ENCODE measurements around the gene NGRN.
"Not testable (repeated sequence)": the region's sequence is repeated elsewhere in the genome, so short reads cannot be mapped to it uniquely, and the experiment has no call there.

NGRN gene

DNA sequence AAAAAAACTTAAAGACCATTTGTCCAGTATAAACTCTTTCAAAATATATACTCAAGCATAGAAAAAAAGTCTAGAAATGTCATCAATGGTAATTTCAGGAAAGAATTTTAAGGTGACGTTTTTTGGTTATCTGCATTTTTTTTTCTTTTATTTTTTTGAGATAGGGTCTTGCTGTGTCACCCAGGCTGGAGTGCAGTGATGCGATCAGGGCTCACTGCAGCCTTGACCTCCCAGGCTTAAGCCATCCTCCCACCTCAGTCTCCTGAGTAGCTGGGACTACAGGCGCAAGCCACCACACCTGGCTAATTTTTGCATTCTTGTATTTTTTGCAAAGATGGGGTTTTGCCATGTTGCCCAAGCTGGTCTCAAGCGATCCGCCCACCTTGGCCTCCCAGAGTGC is 15.3 kb downstream of the NGRN start:
- not testable (repeated sequence) for DNase-seq (ENCODE audit: low read depth in 1 of 2, low spot score in 1 of 2)

DNA sequence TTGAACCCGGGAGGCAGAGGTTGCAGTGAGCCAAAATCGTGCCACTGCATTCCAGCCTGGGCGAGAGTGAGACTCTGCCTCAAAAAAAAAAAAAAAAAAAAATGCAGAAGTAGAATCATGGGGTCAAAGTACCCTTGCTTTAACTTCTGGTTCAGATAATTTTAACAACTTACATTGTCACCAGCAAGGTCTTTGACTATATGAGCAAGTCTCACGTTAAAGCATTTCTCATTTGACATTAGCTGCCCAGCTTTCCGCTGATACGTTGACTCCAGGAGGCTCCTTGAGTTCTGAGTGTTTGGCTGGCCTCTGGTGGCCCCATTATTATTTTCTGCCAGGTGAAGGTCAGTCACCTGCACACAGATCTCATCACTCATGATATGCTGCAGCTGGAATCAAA is 16.2 kb downstream of the NGRN start:
- not testable (repeated sequence) for DNase-seq (ENCODE audit: low read depth in 1 of 2, low spot score in 1 of 2)

DNA sequence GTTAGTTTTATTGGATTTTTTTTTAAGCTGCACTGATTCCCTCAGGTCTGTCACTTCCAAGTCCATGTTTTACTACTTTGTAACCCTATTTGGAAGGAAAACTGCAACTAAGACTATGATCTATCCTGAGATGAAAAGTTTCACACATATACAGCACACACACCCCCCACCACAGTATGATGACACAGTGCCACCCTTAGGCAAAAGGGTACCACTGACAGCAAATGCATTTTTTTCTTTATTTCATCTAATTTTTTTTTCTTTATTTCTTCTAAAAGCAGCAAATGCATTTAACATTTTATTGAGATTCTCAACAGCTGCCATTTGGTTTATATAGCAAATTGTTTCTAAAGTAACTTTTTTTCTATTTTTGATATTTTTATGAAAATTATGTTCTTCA is 21.2 kb downstream of the NGRN start:
- DNase-seq (ENCODE audit: low read depth in 1 of 2, low spot score in 1 of 2), result no peak

DNA sequence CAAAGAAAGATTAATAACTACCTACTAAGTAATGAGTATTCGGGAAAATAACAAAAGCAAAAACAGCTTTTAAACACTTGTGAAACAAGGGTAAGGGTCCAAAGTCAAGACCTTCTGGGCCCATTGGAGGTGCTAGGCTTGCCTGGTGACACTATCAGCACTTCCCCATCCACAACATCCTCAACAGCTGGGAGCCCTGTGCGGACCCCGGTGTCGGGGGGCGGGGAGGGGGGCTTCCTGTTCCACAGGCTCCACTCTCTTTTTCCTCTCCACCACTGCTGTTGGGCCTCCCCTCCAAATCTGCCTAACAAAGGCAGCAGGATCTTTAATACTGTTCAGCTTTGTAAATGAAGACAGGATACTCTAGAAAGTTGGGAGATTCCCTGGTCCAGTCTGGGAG is 21.6 kb downstream of the NGRN start:
- DNase-seq (ENCODE audit: low read depth in 1 of 2, low spot score in 1 of 2), result no peak

DNA sequence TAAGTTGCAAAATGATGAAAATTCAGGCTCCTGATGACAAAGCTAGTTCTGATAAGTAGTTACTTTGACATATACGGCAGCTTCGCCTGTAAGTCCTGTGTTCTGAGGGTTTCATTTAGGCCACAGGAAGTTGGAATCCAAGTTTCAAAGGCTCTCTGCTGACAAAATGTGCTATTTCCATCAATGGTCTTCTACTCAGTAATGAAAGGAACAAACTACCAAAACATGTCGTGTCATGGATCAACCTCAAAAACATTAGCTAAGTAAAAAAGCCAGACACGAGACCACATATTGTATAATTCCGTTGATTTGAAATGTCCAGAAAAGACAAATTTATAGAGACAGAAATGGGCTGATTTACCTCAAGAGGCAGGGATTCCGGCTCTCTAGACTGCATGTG is 22.5 kb downstream of the NGRN start:
- DNase-seq (ENCODE audit: low read depth in 1 of 2, low spot score in 1 of 2), result no peak

DNA sequence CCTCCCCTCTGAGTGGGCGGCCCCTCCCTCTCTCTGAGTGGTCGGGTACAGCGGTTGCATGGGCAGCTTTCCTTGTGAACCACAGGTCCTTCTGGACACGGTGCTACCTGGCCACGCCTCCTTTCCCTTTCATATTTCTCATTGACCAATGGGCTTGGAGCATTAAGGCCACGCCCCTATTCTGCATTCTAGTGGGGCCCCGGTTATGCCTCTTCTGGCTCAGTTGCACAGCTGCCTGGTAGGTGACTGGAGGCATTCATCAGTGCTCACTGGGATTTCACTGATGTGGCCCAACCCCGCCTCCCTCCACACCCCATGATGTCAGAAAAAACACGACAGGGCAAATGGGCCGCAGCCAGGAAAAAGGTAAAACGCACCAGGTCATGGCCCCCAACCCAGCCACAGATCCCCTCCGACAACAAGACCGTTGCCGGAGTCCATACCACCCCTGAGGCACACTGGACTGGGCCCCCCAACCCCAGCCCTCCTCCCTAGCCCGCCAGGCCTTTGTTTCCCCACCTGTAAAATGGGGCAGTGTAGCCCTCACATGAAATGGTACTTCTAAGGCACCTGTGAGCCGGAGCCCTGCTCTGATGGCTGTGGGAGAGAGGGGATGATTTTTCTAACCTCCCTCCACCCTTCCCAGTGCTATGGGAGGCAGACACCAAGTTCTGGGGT is 26.3 kb downstream of the NGRN start:
- no peak for DNase-seq (ENCODE audit: low read depth in 1 of 2, low spot score in 1 of 2)

DNA sequence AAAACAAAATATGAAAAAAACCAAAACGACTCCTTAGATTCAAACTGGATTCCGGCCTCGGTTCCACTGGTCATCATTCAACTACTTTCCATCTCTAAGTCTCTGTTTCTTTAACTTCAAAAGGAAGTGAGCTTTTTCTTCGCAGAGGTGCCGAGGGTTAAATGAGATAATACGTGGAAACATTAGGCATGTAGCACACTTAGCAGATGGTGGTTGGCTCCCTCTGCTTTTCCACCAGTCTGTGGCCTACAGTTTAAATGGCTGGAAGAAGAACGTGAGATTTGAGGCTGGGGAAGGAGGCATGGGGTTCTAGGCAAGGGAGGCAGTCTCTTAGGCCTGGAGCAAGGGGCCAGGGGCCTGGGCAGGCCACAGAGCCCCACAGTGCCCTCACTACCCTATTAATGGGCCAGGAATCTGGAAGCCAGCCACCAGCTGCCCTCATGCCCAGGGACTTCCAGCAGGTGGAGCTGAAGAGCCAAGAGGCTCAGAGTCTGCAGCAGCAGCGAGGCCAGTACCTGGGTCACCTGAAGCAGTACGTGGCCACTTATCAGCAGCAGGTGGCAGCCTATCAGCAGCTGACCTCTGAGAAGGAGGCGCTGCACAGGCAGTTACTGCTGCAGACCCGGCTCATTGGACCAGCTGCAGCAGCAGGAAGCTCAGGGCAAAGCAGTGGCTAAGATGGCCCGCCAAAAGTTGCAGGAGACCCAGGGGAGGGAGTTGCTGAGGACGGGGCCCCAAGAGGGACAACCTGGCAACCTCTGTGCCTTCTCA is 27.8 kb downstream of the NGRN start:
- peak; percentile 42 to 55 for DNase-seq (ENCODE audit: low read depth in 1 of 2, low spot score in 1 of 2)

DNA sequence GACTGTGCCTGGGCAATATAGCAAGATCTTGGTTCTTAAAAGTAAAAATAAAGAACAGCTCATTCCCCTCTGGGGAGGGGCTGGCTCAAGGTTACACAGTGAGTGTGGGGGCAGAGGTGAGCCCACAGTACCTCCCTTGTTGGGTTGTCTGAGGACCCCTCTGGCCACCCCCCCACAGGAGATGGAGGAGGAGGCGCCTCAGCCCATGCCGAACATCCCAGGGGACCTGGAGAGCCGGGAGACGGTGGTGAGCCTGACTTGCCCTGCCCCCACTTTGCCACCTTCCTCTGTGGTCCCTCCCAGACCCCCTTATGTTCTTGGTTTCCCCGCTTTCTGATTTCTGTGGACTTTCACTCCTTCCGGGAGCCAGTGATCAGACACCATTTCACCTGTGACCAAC is 28.7 kb downstream of the NGRN start:
- no peak for DNase-seq (ENCODE audit: low read depth in 1 of 2, low spot score in 1 of 2)

DNA sequence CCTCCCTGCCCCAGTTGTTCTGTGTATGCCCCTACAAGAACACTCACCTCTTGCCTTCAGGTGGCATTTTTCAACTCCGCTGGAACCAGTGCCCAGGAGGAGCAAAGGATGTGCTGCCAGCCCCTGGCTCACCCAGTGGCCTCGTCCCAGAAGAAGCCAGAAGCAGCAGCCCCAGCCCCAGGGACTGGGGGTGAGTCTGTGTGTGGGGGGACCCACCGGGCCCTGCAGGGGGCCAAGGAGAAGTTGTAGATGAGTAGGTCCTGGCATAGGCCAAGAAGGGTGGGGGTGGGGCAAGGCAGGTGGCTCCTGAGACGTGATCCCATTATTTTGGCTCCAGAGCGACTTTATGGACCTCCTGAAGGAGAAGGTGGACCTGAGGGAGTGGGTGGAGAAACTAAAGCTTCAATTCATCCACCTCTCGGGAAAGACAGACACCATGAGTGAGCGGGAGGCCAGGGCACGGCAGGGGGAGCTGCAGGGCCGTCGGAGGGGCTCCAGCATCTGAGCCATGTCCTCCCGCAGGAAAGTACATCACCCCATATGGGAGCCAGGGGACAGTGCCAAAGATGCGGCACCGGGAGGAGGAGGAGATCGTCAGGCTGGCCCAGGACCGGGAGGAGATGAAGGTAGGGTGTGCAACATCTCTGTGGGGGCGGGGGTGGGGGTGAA is 29.3 kb downstream of the NGRN start:
- no peak for DNase-seq (ENCODE audit: low read depth in 1 of 2, low spot score in 1 of 2)

DNA sequence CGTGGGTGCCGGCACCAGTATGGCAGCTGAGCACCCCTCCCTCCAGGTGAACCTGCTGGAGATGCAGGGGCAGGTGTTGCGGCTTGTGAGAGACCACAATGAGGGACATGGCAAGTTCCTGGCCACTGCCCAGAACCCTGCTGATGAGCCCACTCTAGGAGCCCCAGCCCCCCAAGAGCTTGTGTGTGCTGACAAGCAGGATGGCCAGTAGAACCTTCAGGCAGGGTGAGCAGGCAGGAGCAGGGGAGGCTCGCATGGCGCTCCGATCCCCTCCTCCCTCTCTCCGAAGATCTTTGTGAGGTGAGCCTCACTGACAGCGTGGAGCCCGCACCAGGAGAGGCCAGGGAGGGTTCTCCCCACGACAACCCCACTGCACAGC is 29.8 kb downstream of the NGRN start:
- no peak for DNase-seq (ENCODE audit: low read depth in 1 of 2, low spot score in 1 of 2)

DNA sequence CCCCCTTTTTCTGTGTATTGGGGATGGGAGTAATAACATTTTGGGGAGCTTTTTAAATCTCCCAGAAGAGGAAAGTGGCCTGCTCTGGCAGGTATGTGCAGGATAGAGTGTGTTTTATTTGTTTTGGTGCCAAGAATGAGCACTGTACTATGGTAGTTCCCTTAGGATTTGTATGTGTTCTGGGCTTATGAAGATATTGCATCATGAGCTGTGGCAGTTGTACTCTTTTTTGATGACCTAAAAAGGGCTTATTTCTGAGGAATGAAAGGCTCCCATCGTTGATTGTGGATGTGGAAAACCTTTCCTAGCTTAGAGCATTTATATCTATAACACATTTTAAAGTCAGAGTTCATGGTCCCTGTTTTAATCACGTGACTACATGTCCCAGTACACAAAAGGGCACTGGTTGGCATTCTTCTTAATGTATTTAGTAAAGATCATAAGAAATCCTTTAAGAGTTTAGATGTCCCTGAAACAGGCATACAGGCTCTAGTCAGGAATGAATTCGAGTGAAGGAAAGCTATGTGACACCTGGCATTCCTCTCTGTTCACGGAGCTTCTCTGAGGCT is 30.9 kb downstream of the NGRN start:
- not testable (repeated sequence) for DNase-seq (ENCODE audit: low read depth in 1 of 2, low spot score in 1 of 2)

DNA sequence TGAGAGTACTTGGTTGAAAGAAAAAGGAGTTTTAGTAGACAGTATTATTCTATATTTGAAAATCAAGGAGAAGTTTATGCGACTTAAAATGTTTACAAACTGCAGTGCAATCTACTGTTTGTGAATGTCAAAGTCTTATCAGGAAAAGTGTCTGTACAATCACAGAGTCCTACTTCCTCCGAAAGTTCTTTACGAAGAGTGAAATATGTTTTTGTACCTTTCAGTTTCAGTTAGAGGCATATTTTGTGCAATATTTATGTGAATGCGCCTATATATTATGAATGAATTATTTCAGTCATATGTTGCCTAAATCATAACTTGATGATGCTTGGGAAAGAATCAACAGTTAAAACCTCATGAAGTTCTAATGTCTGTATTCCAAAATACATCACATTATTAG is 31.5 kb downstream of the NGRN start:
- no peak for DNase-seq (ENCODE audit: low read depth in 1 of 2, low spot score in 1 of 2)

DNA sequence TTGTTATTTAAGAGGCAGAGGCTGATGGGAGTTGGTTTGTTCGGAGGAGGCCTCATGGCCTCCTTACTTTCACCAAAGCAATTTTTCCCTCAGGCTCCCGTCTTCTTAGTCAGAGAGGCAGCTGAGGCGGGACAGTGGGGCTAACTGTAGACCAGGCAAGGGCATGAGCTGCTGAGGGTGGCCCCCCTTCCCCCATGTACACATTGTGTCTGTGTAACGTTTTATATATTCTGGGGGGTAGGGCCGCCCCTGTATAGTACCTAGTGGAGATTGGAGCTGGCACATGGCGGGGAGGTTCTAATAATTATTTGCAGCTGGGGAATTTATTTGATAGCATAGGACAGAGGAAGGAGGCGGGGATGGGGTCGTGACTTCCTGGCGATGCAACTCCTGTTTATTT is 35.1 kb downstream of the NGRN start:
- DNase-seq (ENCODE audit: low read depth in 1 of 2, low spot score in 1 of 2), result no peak

DNA sequence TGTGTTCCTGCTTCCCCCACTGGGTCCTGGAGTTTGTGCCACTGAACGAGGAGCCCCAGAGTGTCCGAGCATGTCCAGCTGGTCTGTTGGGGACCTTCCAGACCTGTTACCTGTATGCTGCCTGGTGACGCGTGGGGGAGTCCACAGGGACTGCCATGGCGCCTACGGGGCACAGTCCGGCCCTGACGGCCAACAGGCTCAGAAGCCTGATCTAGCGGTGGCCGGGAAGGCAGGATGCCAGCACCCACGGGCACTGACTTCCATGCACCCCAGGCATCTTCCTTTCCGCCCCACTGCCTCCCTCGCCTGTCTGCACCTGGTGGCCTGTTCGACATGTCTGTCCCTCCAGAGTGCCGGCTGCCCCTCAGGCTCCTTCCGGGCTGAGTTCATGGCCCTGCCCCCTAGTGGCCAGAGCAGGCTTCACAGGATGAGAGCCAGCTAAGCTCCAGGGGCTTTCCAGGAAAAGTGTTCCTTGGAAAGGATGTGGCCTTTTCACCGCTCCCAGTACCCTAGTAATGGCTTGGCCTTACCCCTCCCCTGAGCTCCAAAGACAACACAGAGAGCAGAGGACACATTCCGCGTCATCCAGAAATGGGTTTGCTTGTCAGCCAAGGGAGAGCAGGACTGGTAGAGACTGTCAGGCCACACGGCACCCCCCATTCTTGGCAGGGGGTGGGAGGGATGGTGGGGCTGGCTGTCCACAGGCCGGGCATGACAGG is 35.7 kb downstream of the NGRN start:
- DNase-seq (ENCODE audit: low read depth in 1 of 2, low spot score in 1 of 2), result peak; percentile 23 to 46

DNA sequence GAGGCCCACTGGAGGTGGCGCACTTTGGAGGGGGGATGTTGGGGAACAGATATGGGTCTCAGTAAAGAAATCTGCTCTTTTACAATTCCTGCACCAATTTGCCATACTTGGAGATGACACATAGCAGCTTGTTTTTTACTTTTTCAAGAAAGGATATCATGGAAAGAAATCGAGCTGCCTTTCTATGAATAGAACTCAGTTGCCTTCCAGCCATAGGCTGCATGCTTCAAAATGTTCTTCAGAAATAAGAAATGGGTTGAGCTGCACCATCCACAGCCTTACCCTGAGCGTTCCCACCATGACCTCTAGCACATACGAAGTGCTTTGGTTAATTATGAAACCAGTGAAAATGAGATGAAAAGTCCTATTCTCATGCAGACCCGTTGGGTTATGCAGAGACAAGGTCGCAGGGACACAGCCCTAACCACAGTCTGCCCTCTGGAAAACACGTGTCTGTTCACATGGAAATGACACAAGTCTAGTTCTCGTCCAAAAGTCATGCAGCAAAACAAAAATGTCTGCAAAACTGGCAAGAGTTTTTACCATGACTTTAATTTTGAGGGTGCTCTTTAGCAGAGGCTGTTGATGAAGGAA is 36.3 kb downstream of the NGRN start:
- no peak for DNase-seq (ENCODE audit: low read depth in 1 of 2, low spot score in 1 of 2)

DNA sequence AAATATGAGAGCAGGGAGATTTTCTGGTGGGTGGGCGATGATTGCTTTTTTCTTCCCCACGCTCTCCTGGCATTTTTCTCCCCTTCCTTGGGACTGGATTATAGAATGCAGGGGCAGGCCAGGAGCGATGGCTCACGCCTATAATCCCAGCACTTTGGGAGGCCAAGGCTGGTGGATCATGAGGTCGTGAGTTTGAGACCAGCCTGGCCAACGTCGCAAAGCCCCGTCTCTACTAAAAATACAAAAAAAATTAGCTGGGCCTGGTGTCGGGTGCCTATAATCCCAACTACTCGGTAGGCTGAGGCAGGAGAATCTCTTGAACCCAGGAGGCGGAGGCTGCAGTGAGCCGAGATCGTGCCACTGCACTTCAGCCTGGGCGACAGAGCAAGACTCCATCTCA is 39.9 kb downstream of the NGRN start:
- DNase-seq (ENCODE audit: low read depth in 1 of 2, low spot score in 1 of 2), result not testable (repeated sequence)

DNA sequence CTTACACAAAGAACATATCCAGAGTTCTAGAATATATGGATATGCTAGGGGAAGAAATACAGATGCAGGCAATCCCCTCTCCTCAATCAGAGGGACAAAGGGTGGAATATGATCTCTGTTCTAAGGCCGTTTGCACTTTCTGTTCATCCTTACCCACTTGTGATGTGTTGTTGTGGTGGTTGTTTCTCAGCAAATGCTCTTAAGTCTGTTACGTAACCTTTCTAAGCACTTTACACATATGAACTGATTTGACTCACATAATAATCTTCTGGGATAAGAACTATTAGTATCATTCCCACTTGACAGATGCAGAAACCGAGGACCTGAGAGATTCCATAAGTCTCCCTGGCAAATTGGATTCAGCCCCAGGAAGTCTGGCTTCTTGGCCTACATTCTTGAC is 40.5 kb downstream of the NGRN start:
- DNase-seq (ENCODE audit: low read depth in 1 of 2, low spot score in 1 of 2), result no peak

DNA sequence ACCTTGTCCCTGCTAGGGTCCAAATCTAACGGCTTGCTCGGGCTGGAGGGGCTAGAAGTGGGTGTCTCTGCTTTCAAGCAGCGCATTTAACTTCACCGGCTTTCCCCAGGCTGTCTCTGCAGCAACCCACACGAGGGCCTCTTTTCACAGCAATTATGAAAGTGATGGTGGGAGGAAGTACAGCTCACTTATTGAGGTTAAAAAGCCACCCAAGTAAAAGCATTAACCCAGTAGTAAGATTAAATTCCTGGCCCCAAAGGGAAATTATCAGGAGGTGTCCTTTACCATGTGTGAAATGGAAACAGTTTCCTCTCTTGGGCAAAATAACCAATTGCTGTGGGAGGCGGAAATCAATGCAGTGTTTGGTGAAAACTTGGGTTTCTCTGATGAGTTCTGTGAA is 41.1 kb downstream of the NGRN start:
- no peak for DNase-seq (ENCODE audit: low read depth in 1 of 2, low spot score in 1 of 2)

DNA sequence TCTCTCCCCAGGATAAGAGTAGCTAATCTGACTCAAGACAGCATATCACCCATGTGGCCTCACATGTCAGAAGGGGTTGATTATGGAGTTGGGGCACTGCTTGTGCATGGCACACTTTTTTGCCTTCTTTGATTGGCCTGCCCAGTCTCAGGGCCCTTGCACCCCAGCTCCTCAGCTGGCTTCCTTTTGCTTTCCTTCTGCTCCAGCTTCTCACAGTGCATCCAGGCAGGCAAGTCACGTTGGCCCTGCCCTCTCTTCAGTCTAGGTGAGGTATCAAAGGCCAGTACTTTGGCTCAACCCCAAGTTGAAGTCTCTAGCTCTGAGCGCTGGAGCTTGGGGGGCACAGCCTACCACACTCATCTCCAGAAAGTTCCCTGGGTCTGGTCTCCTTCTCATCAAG is 42.2 kb downstream of the NGRN start:
- DNase-seq (ENCODE audit: low read depth in 1 of 2, low spot score in 1 of 2), result no peak

DNA sequence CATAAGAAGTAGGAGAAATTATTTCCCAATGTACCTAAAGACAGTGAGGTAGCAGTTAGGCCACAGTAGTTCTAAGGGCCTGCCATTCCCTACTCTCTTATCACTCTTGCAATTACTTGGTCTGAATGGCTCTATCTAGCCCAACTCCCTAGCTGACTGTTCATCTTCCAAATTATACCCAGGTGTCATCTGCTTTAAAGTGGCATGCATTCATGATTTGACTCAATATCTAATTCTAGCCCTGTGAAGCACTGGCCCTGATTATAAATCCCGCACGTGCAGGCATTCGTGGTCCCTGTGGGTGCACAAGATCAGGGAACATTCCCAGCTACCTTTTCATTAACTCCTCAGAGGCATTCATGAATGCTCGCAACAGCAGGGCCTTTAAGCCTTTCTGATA is 43.5 kb downstream of the NGRN start:
- DNase-seq (ENCODE audit: low read depth in 1 of 2, low spot score in 1 of 2), result no peak
